Measurements from ENCODE around the gene SUDS3.
"Not testable (repeated sequence)": the region's sequence is repeated elsewhere in the genome, so short reads cannot be mapped to it uniquely, and the experiment has no call there.

The SUDS3 gene

GRCh38 chr12:118398524-118398923 is 22.2 kb downstream of the SUDS3 start:
- no peak for DNase-seq (ENCODE audit: low spot score)

- no peak for DNase-seq (ENCODE audit: low spot score)
Measured at GRCh38 chr12:118398940-118399339, 22.6 kb downstream of the SUDS3 start.

- DNase-seq (ENCODE audit: low spot score) = no peak
Measured at GRCh38 chr12:118402251-118402650, 25.9 kb downstream of the SUDS3 start.

- DNase-seq (ENCODE audit: low spot score) = peak; percentile 47
Measured at GRCh38 chr12:118404876-118405521, 28.6 kb downstream of the SUDS3 start.

GRCh38 chr12:118408241-118408640 is 31.9 kb downstream of the SUDS3 start:
- not testable (repeated sequence) for DNase-seq (ENCODE audit: low spot score)

- no peak for DNase-seq (ENCODE audit: low spot score)
Measured at GRCh38 chr12:118409834-118410233, 33.5 kb downstream of the SUDS3 start.

- DNase-seq (ENCODE audit: low spot score) = no peak
Measured at GRCh38 chr12:118417942-118418341, 41.6 kb downstream of the SUDS3 start.

GRCh38 chr12:118418385-118419057 is 42.2 kb downstream of the SUDS3 start:
- DNase-seq (ENCODE audit: low spot score) = no peak

- no peak for DNase-seq (ENCODE audit: low spot score)
Measured at GRCh38 chr12:118420673-118421072, 44.3 kb downstream of the SUDS3 start.

- DNase-seq (ENCODE audit: low spot score) = no peak
Measured at GRCh38 chr12:118424884-118425283, 48.5 kb downstream of the SUDS3 start.

- no peak for DNase-seq (ENCODE audit: low spot score)
Measured at GRCh38 chr12:118425364-118425763, 49.0 kb downstream of the SUDS3 start.

- DNase-seq (ENCODE audit: low spot score) = no peak
Measured at GRCh38 chr12:118427819-118428218, 51.5 kb downstream of the SUDS3 start.

- DNase-seq (ENCODE audit: low spot score) = no peak
Measured at GRCh38 chr12:118428643-118429042, 52.3 kb downstream of the SUDS3 start.

- no peak for DNase-seq (ENCODE audit: low spot score)
Measured at GRCh38 chr12:118429688-118430383, 53.5 kb downstream of the SUDS3 start.

- no peak for DNase-seq (ENCODE audit: low spot score)
Measured at GRCh38 chr12:118430516-118430915, 54.2 kb downstream of the SUDS3 start.

GRCh38 chr12:118432812-118433545 is 56.6 kb downstream of the SUDS3 start:
- no peak for DNase-seq (ENCODE audit: low spot score)

- no peak for DNase-seq (ENCODE audit: low spot score)
Measured at GRCh38 chr12:118436002-118436730, 59.8 kb downstream of the SUDS3 start.

GRCh38 chr12:118436986-118437385 is 60.6 kb downstream of the SUDS3 start:
- no peak for DNase-seq (ENCODE audit: low spot score)

GRCh38 chr12:118439068-118439467 is 62.7 kb downstream of the SUDS3 start:
- no peak for DNase-seq (ENCODE audit: low spot score)

- no peak for DNase-seq (ENCODE audit: low spot score)
Measured at GRCh38 chr12:118446247-118446646, 69.9 kb downstream of the SUDS3 start.

GRCh38 chr12:118447181-118447580 is 70.8 kb downstream of the SUDS3 start:
- DNase-seq (ENCODE audit: low spot score) = no peak

- no peak for DNase-seq (ENCODE audit: low spot score)
Measured at GRCh38 chr12:118448341-118448740, 72.0 kb downstream of the SUDS3 start.

Measured in LoVo (cell line).